Astrocyte of the spinal cord (primary cell): ENCODE data around the gene GAS2L1.

ENCODE experiments used
- DNase-seq: peaks from one replicate; pipeline ENCODE4 v3.0.0; 2011; ENCODE audit warnings: low read depth, low spot score
- H3K4me3 ChIP-seq: 2 replicates; pipeline ENCODE4 v1.5.1; 2011; ENCODE audit warnings: low read depth, mild to moderate bottlenecking, low read length, moderate library complexity
- in situ Hi-C: cut with HindIII; loops from 2 replicates; pipeline ENCODE4 v1.10.0; 2017; ENCODE audit warnings: low sequenced_read_pairs
- TF ChIP-seq, protein P1 (sequence below): IDR thresholded peaks from 2 replicates; pipeline ENCODE4 v1.5.1; 2012; ENCODE audit warnings: low read depth, mild to moderate bottlenecking, low read length, inconsistent platforms

Gene GAS2L1

DNA sequence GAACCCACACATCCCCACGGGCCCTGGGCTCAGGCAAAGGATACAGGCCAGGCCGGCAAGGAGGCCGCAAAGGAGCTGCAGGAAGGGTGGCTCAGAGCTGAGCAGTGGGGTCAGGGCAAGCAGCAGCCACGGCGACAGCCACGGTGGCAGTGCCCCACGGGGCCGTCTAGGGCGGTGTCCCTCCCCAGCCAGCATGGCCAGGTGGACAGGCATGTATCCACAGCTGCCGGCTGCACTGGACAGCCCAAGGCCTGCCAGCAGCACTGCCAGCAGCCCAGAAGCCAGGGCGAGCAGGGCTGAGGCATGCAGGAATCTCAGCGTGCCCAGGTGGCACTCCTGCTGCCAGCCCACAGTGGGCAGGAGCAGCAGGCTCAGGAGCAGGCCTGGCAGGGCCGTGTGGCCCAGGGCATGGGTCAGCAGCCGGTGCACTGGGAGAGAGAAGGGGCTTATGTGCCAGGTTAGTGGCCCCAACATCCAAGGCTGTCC lies 42.6 kb upstream of the GAS2L1 start:
- TF ChIP-seq, protein P1, sequence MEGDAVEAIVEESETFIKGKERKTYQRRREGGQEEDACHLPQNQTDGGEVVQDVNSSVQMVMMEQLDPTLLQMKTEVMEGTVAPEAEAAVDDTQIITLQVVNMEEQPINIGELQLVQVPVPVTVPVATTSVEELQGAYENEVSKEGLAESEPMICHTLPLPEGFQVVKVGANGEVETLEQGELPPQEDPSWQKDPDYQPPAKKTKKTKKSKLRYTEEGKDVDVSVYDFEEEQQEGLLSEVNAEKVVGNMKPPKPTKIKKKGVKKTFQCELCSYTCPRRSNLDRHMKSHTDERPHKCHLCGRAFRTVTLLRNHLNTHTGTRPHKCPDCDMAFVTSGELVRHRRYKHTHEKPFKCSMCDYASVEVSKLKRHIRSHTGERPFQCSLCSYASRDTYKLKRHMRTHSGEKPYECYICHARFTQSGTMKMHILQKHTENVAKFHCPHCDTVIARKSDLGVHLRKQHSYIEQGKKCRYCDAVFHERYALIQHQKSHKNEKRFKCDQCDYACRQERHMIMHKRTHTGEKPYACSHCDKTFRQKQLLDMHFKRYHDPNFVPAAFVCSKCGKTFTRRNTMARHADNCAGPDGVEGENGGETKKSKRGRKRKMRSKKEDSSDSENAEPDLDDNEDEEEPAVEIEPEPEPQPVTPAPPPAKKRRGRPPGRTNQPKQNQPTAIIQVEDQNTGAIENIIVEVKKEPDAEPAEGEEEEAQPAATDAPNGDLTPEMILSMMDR = no peak
- no peak overlapping the region for H3K4me3 ChIP-seq
- DNase-seq = no peak
- in situ Hi-C loops = no loop called here

- no peak for DNase-seq
- in situ Hi-C loops = no loop called here
- H3K4me3 ChIP-seq = no peak overlapping the region
- TF ChIP-seq, protein P1 = no peak
Measured at GRCh38 chr22:29265305-29265704, 41.1 kb upstream of the GAS2L1 start.

DNA sequence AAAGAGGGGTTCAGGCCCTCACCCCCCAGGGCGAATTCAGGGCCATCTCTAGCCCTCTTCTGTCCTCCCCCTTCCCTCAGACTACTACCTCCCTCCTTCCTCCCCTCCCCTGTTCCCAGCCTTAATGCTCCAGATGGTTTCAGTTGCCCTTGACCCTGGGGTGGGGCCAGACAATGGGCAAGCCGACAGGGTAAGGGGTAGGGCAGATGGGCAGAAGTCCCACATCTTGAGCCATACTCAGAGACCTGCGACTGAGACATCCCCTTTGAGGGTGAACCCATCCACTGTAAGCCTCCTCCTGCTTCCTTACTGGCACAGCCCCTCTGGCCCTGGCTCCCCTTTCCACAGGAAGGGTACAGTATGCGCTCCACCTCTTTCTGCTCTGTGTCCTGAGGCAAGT lies 40.5 kb upstream of the GAS2L1 start:
- H3K4me3 ChIP-seq = no peak overlapping the region
- TF ChIP-seq, protein P1 = no peak
- DNase-seq = no peak
- in situ Hi-C loops = no loop called here

DNA sequence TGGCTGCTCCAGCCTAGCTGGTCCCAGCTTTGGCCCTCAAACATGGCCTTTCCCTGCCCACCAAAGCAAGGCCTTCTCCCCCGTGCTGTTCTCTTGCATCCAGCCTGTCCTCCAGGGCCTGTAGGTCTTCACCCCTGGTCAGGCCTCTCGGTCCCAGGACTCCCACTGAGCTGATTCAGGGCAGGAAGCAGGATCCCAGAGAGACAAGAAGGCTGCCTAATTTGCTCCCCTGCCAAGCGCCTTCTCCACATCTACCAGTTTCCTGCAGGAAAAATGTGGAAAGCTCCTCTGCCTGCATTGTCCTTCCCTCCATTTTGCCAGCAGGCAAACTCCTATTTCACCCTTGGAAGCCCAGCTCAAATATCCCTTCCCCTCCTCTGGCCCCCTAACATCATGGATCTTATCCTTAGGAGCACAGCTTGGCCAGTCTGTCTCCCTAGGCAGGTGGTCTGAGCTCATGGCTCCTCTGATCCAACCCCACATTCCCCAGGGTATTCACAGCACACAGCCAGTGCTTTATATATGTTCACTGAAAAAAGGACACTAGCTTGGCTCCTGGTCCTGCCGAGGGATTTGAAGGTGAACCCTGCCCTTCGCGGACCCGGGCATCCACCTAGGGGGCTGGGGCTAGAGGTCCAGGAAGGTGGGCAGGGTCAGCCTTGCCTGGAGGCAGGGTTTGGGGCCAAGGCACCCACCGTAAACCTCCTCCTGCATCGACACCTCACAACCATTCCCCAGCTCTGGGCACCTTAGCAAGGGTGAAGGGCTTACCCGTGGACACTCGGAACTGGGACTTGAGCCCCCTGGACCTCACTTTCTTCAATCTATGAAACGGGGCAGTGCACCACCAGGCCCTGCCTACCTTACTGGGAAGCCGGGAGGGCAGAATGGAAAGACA lies 39.6 kb upstream of the GAS2L1 start:
- peak; percentile 9 for DNase-seq
- peak overlapping the region; percentile 95 for H3K4me3 ChIP-seq
- in situ Hi-C loops = no loop called here
- TF ChIP-seq, protein P1 = no peak

DNA sequence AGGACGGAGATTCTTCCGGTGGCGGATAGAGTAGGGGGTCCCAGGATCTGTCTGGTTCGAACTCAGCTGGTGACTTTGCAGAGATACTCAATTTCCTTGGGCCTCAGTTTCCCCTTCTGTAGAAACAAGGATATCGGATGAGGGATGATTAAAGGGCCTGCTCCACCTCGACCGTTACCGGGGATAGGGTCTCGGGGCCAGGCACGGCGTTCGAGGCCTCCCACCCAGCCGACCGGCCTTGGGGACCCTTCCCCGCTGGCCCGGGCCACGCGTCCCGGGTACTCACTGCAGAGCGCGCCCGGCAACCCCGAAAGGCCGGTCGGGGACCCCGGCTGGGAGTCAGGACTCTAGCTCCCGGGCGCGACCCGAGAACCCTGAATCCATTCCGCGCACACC lies 39.0 kb upstream of the GAS2L1 start:
- TF ChIP-seq, protein P1 = no peak
- in situ Hi-C loops = no loop called here
- peak overlapping the region; percentile 95 for H3K4me3 ChIP-seq
- no peak for DNase-seq

GRCh38 chr22:29267858-29268510 lies 38.5 kb upstream of the GAS2L1 start, which contains the start of the genes EWSR1 and RHBDD3:
Gene EWSR1, plus strand, starts transcription at chr22:29268268. Its CDS starts 69 bp downstream, at chr22:29268337.
Gene RHBDD3, minus strand, starts transcription at chr22:29267981. Its CDS starts 2,355 bp downstream, at chr22:29265626.
- peak; percentile 98 for DNase-seq
- TF ChIP-seq, protein P1 = no peak
- in situ Hi-C loops = no loop called here
- H3K4me3 ChIP-seq = peak within 1 kb of the TSS; percentile 95
